B cell (primary cell): ENCODE results near the gene SLC35G2. TPM values are rescaled to one million over a fixed set of nuclear protein-coding genes. Genes with fewer than 3 reads are reported as not detected.

ENCODE experiments used
- ATAC-seq: fragments of 200-7000 bp; cut with Tn5 transposase; one replicate; pipeline ENCODE4 v1.10.0; 2021; ENCODE audit warnings: low read depth, mild to moderate bottlenecking, moderate number of reproducible peaks, moderate library complexity
- CTCF ChIA-PET: fragments of 350-600 bp; sonication (Branson Sonifier 250); formaldehyde crosslinking; loops from one replicate; lab custom pipeline; 2021; ENCODE audit warnings: antibody characterized with exemption, inconsistent platforms; lab: Charles Lee
- POLR2A ChIA-PET: fragments of 350-600 bp; sonication (Branson Sonifier 250); formaldehyde crosslinking; loops from one replicate; lab custom pipeline; 2021; ENCODE audit warnings: antibody characterized with exemption; lab: Charles Lee
- DNase-seq: peaks from one replicate; pipeline ENCODE4 v3.0.0; 2013
- H2AFZ ChIP-seq: 2 replicates; pipeline ENCODE4 v1.6.1; 2012; ENCODE audit warnings: mild to moderate bottlenecking, low read depth, low read length; ENCODE audit not compliant: insufficient read depth, poor library complexity, severe bottlenecking
- H3K27ac ChIP-seq, 2 donors: 1 replicate in 1 of 2; 2 replicates in 1 of 2; pipeline ENCODE4 v1.5.1; 2012 to 2013; ENCODE audit warnings: low read length in 2 of 2, mild to moderate bottlenecking in 2 of 2, moderate library complexity in 1 of 2
- H3K27me3 ChIP-seq, 4 experiments: fragments of 200-600 bp in 1 of 4; sonication (generic) in 1 of 4; replicated peaks in 1 of 4; 1 replicate in 2 of 4; 2 replicates in 2 of 4; pipeline versions ENCODE4 v1.6.1 to v1.7.0; 2013 to 2016; ENCODE audit warnings: low read length in 3 of 4, mild to moderate bottlenecking in 2 of 4, mixed read lengths in 1 of 4, moderate library complexity in 1 of 4; ENCODE audit not compliant: insufficient read depth in 4 of 4, control insufficient read depth in 3 of 4; ENCODE audit errors: control extremely low read depth in 1 of 4
- H3K36me3 ChIP-seq, 2 experiments: replicated peaks in 1 of 2; 1 replicate in 1 of 2; 2 replicates in 1 of 2; pipeline versions ENCODE4 v1.6.1 to v1.7.1; 2013; ENCODE audit warnings: low read length in 1 of 2; ENCODE audit not compliant: insufficient read depth in 2 of 2, control insufficient read depth in 1 of 2; ENCODE audit errors: control extremely low read depth in 1 of 2, extremely low read depth in 1 of 2
- H3K4me1 ChIP-seq, 2 donors: fragments of 200-600 bp in 1 of 2; sonication (generic) in 1 of 2; 1 replicate in 1 of 2; 2 replicates in 1 of 2; pipeline versions ENCODE4 v1.5.1 to v1.6.1; 2013 to 2017; ENCODE audit warnings: low read length in 2 of 2; ENCODE audit not compliant: control insufficient read depth in 2 of 2, insufficient read depth in 2 of 2
- H3K4me2 ChIP-seq: replicated peaks from 2 replicates; pipeline ENCODE3; 2012; ENCODE audit warnings: mild to moderate bottlenecking, low read depth, low read length; ENCODE audit not compliant: poor library complexity, severe bottlenecking
- H3K4me3 ChIP-seq, 5 experiments: fragments of 200-600 bp in 1 of 5; sonication (generic) in 1 of 5; 1 replicate in 3 of 5; 2 replicates in 2 of 5; pipeline versions ENCODE4 v1.5.1 to v1.7.0; 2011 to 2016; ENCODE audit warnings: low read length in 4 of 5, mild to moderate bottlenecking in 4 of 5, low read depth in 2 of 5, control low read depth in 1 of 5, moderate library complexity in 1 of 5; ENCODE audit not compliant: insufficient read depth in 1 of 5; ENCODE audit errors: control extremely low read depth in 1 of 5, extremely low read depth in 1 of 5
- H3K79me2 ChIP-seq: fragments of 200-600 bp; sonication (generic); one replicate; pipeline ENCODE4 v1.6.0; 2016; ENCODE audit warnings: low read length; ENCODE audit not compliant: control insufficient read depth, insufficient read depth
- H3K9ac ChIP-seq: fragments of 200-600 bp; sonication (generic); 2 replicates; pipeline ENCODE4 v1.6.1; 2017; ENCODE audit warnings: mild to moderate bottlenecking, low read length, moderate library complexity
- H3K9me3 ChIP-seq, 3 donors: one replicate each; pipeline versions ENCODE4 v1.6.1 to v1.7.1; 2013; ENCODE audit warnings: low read length in 2 of 3; ENCODE audit not compliant: control insufficient read depth in 2 of 3, insufficient read depth in 1 of 3; ENCODE audit errors: control extremely low read depth in 1 of 3
- H4K20me1 ChIP-seq: 2 replicates; pipeline ENCODE4 v1.6.0; 2012; ENCODE audit warnings: mild to moderate bottlenecking, low read length; ENCODE audit not compliant: insufficient read depth, control insufficient read depth, poor library complexity, severe bottlenecking
- H3K27ac Mint-ChIP-seq: one replicate; pipeline ENCODE4 v1.8.0; 2021; ENCODE audit warnings: mixed read lengths
- H3K27me3 Mint-ChIP-seq: one replicate; pipeline ENCODE4 v1.8.0; 2021; ENCODE audit warnings: mixed read lengths
- H3K4me1 Mint-ChIP-seq: one replicate; pipeline ENCODE4 v1.8.0; 2021; ENCODE audit warnings: mixed read lengths
- H3K4me3 Mint-ChIP-seq: one replicate; pipeline ENCODE4 v1.8.0; 2021; ENCODE audit warnings: mixed read lengths
- H3K9me3 Mint-ChIP-seq: one replicate; pipeline ENCODE4 v1.8.0; 2022; ENCODE audit warnings: mixed read lengths; ENCODE audit not compliant: insufficient read depth
- EZH2 ChIP-seq: IDR thresholded peaks from 2 replicates; pipeline ENCODE4 v1.6.1; 2012; ENCODE audit warnings: borderline replicate concordance, low read depth, mild to moderate bottlenecking, moderate library complexity, low read length; ENCODE audit not compliant: insufficient read depth, poor library complexity, severe bottlenecking
- WGBS: methylation state at CpG from one replicate; pipeline ENCODE4 v1.1.5; 2013; ENCODE audit warnings: missing lambda C conversion rate; ENCODE audit not compliant: insufficient coverage; 5-methylcytosine and 5-hydroxymethylcytosine counted together
- intact Hi-C: fragments of 100-400 bp; cut with micrococcal nuclease; formaldehyde crosslinking; loops from one replicate; pipeline ENCODE4 v1.10.0; 2022
- polyA plus RNA-seq: library from polyadenylated mRNA; depleted of rRNA; stranded (reverse); fragments of >200 nt; gene quantifications from 2 replicates; pipeline ENCODE4 v1.2.3, GENCODE V29; 2012
- total RNA-seq, 2 donors: library from RNA; stranded (reverse); fragments of 120-200 nt in 1 of 2; gene quantifications; 1 replicate in 1 of 2; 2 replicates in 1 of 2; pipeline versions ENCODE4 v1.2.3 to v1.2.4, GENCODE V29; 2013 to 2022
- TF ChIP-seq, protein P1 (sequence below): fragments of 200-600 bp; IDR thresholded peaks from one replicate; pipeline ENCODE4 v1.8.0; 2022; ENCODE audit warnings: antibody characterized with exemption, mild to moderate bottlenecking

The SLC35G2 gene
- total and polyA plus RNA-seq, 2 donors (not counting 1 experiment from before 2014, with no cell fraction given) = 0.07 to 9.4 TPM

DNA sequence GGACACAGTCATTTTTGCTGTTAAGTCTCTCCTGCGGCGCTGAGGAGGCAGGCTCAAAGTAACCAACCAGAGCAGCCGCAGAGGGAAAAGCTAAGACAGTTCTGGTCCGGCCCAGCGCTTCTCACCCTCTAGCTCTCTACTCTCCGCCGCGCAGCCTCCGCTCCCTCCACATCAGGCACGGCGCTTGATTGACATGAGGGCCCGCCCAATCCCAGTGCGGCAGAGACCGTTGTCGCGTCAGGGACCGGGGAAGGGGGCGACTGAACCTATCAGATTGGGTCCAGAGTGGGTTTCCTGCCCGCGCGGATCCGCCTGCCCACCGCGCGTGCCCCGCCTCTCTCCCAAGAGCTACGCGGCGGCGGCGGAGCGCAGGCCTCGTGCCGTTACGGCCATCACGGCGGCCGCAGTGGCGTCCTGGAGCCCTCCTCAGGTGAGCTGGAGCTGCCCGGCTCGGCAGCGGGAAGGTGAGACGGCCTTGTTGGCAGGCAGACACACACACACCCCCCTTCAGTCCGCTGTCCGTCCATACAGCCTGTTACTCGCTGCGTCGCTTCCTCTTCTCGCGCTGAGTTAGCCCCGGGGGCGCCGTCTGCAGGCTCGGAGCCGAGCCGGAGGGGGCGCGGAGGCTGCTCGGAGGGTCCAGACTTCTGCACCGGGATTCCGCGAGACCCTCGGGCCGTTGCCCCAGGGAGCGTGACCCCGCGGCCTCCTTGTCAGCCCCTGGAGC lies 43.1 kb downstream of the SLC35G2 start, which contains the start of gene NCK1:
NCK1 (plus strand) TSS at position 319 of the 727 bp plus-strand sequence. CDS start 65,794 bp downstream, outside the sequence.
- H2AFZ ChIP-seq = peak within 1 kb of the TSS; percentile 73
- peak within 1 kb of the TSS; percentile 85 to 90 for H3K27ac ChIP-seq
- no peak for TF ChIP-seq EZH2
- TF ChIP-seq, protein P1, sequence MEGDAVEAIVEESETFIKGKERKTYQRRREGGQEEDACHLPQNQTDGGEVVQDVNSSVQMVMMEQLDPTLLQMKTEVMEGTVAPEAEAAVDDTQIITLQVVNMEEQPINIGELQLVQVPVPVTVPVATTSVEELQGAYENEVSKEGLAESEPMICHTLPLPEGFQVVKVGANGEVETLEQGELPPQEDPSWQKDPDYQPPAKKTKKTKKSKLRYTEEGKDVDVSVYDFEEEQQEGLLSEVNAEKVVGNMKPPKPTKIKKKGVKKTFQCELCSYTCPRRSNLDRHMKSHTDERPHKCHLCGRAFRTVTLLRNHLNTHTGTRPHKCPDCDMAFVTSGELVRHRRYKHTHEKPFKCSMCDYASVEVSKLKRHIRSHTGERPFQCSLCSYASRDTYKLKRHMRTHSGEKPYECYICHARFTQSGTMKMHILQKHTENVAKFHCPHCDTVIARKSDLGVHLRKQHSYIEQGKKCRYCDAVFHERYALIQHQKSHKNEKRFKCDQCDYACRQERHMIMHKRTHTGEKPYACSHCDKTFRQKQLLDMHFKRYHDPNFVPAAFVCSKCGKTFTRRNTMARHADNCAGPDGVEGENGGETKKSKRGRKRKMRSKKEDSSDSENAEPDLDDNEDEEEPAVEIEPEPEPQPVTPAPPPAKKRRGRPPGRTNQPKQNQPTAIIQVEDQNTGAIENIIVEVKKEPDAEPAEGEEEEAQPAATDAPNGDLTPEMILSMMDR = peak; percentile 52
- WGBS = under 1% methylated on average over 67 of the region's 67 CpGs
- ATAC-seq (peak; percentile 92), DNase-seq (peak; percentile 98)
- peak within 1 kb of the TSS; percentile 96 for H3K4me2 ChIP-seq
- no peaks in the 10 kb centered on the region for H3K36me3 ChIP-seq
- Mint-ChIP-seq H3K4me3 (peak within 1 kb of the TSS; percentile 98), H3K9me3 (no peaks in the 10 kb centered on the region), H3K4me1 (peaks cover 41% of the 10 kb centered on the region), H3K27me3 (no peaks in the 10 kb centered on the region), H3K27ac (peak within 1 kb of the TSS; percentile 99)
- H3K4me1 ChIP-seq = peaks cover 18 to 22% of the 10 kb centered on the region in 2 donors
- H3K4me3 ChIP-seq = peak within 1 kb of the TSS; percentile 78 to 84 (median 83)
- ChIA-PET POLR2A (interaction anchor here (0.6 to 3.2 kb wide), 6 partner anchors 20 to 677 kb away, joined by 3 to 50 read pairs (median 5); partner anchors contain the start of genes MSL2 and STAG1), CTCF (interaction anchor here (0.7 to 4.0 kb wide), 5 partner anchors 27 to 787 kb away, joined by 3 to 55 read pairs (median 9); partner anchors contain the start of gene STAG1)
- peak within 1 kb of the TSS; percentile 79 for H3K9ac ChIP-seq
- no peaks in the 10 kb centered on the region for H3K27me3 ChIP-seq
- intact Hi-C loops = loop anchor here (1.0 to 10.0 kb wide), 9 partner anchors 40 to 1733 kb away; partner anchors contain the start of genes CEP70, PCCB, PPP2R3A and STAG1
- peaks cover 14% of the 10 kb centered on the region for H4K20me1 ChIP-seq
- peaks cover 0 to 2% (median 0%) of the 10 kb centered on the region in 3 donors for H3K9me3 ChIP-seq
- peaks cover 70% of the 10 kb centered on the region for H3K79me2 ChIP-seq
